B cell (primary cell): ENCODE results near the gene FBXW10.
"Not testable (repeated sequence)": the region's sequence is repeated elsewhere in the genome, so short reads cannot be mapped to it uniquely, and the experiment has no call there.

ENCODE experiments used
- CTCF ChIP-seq: fragments of 200-600 bp; IDR thresholded peaks from one replicate; pipeline ENCODE4 v1.8.0; 2022; ENCODE audit warnings: antibody characterized with exemption, mild to moderate bottlenecking
- EZH2 ChIP-seq: IDR thresholded peaks from 2 replicates; pipeline ENCODE4 v1.6.1; 2012; ENCODE audit warnings: borderline replicate concordance, low read depth, mild to moderate bottlenecking, moderate library complexity, low read length; ENCODE audit not compliant: insufficient read depth, poor library complexity, severe bottlenecking

- TF ChIP-seq CTCF, EZH2: not testable (repeated sequence)
Measured at GRCh38 chr17:18695143-18695542, 48.7 kb upstream of the FBXW10 start.
